OCI-LY7 (cell line): Measurements from ENCODE around the gene WDFY4. TPM values are rescaled to one million over a fixed set of nuclear protein-coding genes. Genes with fewer than 3 reads are reported as not detected.

ENCODE experiments used
- BruUV-seq: library from RNA; stranded (reverse); fragments of 400-500 nt; replicated peaks from 2 replicates; lab custom pipeline; 2021; lab: Mats Ljungman, UMichigan
- CTCF ChIA-PET: fragments of 300-600 bp; sonication (Branson Sonifier 250); formaldehyde crosslinking; loops from one replicate; lab custom pipeline; 2022; ENCODE audit warnings: antibody characterized with exemption; ENCODE audit not compliant: unreplicated experiment; lab: Charles Lee
- POLR2A ChIA-PET: fragments of 300-600 bp; sonication (Branson Sonifier 250); formaldehyde crosslinking; loops from one replicate; lab custom pipeline; 2022; ENCODE audit warnings: antibody characterized with exemption; lab: Charles Lee
- DNase-seq: peaks from one replicate; pipeline ENCODE4 v3.0.0-alpha.2; 2015; ENCODE audit warnings: low spot score
- H2AFZ ChIP-seq: fragments of 200-600 bp; sonication (generic), shearing (Covaris generic); 2 replicates; pipeline ENCODE4 v1.6.1; 2014; ENCODE audit warnings: mild to moderate bottlenecking, antibody characterized with exemption, low read length, moderate library complexity
- H3K27ac ChIP-seq: fragments of 200-600 bp; sonication (generic); 2 replicates; pipeline ENCODE4 v1.5.1; 2014; ENCODE audit warnings: mixed run types, low read depth, mild to moderate bottlenecking, moderate library complexity, low read length, inconsistent platforms; ENCODE audit not compliant: poor library complexity, severe bottlenecking
- H3K36me3 ChIP-seq: fragments of 200-600 bp; sonication (generic); 2 replicates; pipeline ENCODE4 v1.6.1; 2014; ENCODE audit warnings: mild to moderate bottlenecking, antibody characterized with exemption, low read length, moderate library complexity, mixed read lengths; ENCODE audit not compliant: insufficient read depth
- H3K4me1 ChIP-seq: fragments of 200-600 bp; sonication (generic); 2 replicates; pipeline ENCODE4 v1.5.1; 2014; ENCODE audit warnings: mild to moderate bottlenecking, low read length; ENCODE audit not compliant: insufficient read depth, poor library complexity, severe bottlenecking
- H3K4me2 ChIP-seq: fragments of 200-600 bp; sonication (generic); 2 replicates; pipeline ENCODE4 v1.6.1; 2014; ENCODE audit warnings: mild to moderate bottlenecking, low read length
- H3K4me3 ChIP-seq: fragments of 200-600 bp; sonication (generic); 2 replicates; pipeline ENCODE4 v1.5.1; 2014; ENCODE audit warnings: mild to moderate bottlenecking, low read depth, low read length; ENCODE audit not compliant: poor library complexity, severe bottlenecking
- H3K79me2 ChIP-seq: fragments of 200-600 bp; sonication (generic); 2 replicates; pipeline ENCODE4 v1.6.1; 2016; ENCODE audit warnings: low read depth, mild to moderate bottlenecking, low read length, moderate library complexity, mixed read lengths; ENCODE audit not compliant: insufficient read depth
- H3K9me2 ChIP-seq: fragments of 200-600 bp; sonication (generic); 2 replicates; pipeline ENCODE4 v1.6.1; 2016; ENCODE audit warnings: mild to moderate bottlenecking, low read length, mixed read lengths; ENCODE audit not compliant: insufficient read depth
- H3K9me3 ChIP-seq: fragments of 200-600 bp; sonication (generic); 2 replicates; pipeline ENCODE4 v1.6.1; 2014; ENCODE audit warnings: mild to moderate bottlenecking, mixed run types, low read length, mixed read lengths
- H4K20me1 ChIP-seq: fragments of 200-600 bp; sonication (generic); 2 replicates; pipeline ENCODE4 v1.6.1; 2014; ENCODE audit warnings: mild to moderate bottlenecking, antibody characterized with exemption, low read length, moderate library complexity, mixed read lengths; ENCODE audit not compliant: insufficient read depth
- CTCF ChIP-seq: fragments of 200-600 bp; sonication (generic); conservative IDR thresholded peaks from 2 replicates; pipeline ENCODE4 v1.5.1; 2014; ENCODE audit warnings: mild to moderate bottlenecking, antibody characterized with exemption, low read length, moderate library complexity, mixed read lengths
- EZH2phosphoT487 ChIP-seq: fragments of 200-600 bp; sonication (generic); IDR thresholded peaks from 2 replicates; pipeline ENCODE4 v1.6.1; 2018; ENCODE audit warnings: low read depth, borderline replicate concordance, mild to moderate bottlenecking, mixed run types, antibody characterized with exemption, low read length, moderate library complexity, mixed read lengths
- intact Hi-C: fragments of 100-400 bp; cut with micrococcal nuclease; formaldehyde crosslinking; loops from one replicate; pipeline ENCODE4 v1.10.0; 2022; ENCODE audit not compliant: unreplicated experiment
- total RNA-seq, 2 experiments: library from RNA; depleted of rRNA in 1 of 2; stranded (reverse); fragments of >200 nt in 1 of 2; shearing (Covaris generic) in 1 of 2; gene quantifications; 2 replicates each; pipeline ENCODE4 v1.2.3, GENCODE V29; 2014 to 2022

WDFY4 gene
- total RNA-seq, 2 experiments from 2014 or later, result 51.5 to 85.6 TPM

- POLR2A ChIA-PET, result interaction anchor here (1.0 kb wide), 2 partner anchors 225 to 568 kb away, joined by 3 to 5 read pairs; no protein-coding TSS in a partner anchor
- Histone ChIP-seq H3K9me3 (no peaks in the 10 kb centered on the region), H2AFZ (no peak overlapping the region), H3K36me3 (peaks cover 76% of the 10 kb centered on the region), H4K20me1 (no peaks in the 10 kb centered on the region), H3K9me2 (no peaks in the 10 kb centered on the region), H3K27ac (no peak overlapping the region), H3K4me1 (no peaks in the 10 kb centered on the region), H3K4me3 (no peak overlapping the region), H3K4me2 (no peak overlapping the region), H3K79me2 (no peaks in the 10 kb centered on the region)
- CTCF ChIA-PET, result interaction anchor here (1.2 kb wide), 1 partner anchor 308 kb away, joined by 3 read pairs; no protein-coding TSS in a partner anchor
- TF ChIP-seq CTCF (no peak), EZH2phosphoT487 (no peak)
- intact Hi-C loops, result no loop called here
- no peak for DNase-seq
- no TSS peak for BruUV-seq
Measured at GRCh38 chr10:48964038-48964437, 279.4 kb downstream of the WDFY4 start.

- TF ChIP-seq EZH2phosphoT487 (no peak), CTCF (no peak)
- BruUV-seq, result no TSS peak
- ChIA-PET POLR2A (no interaction called here), CTCF (interaction anchor here (1.4 kb wide), 1 partner anchor 309 kb away, joined by 6 read pairs; no protein-coding TSS in a partner anchor)
- H3K4me3 ChIP-seq, result no peak overlapping the region
- no peak overlapping the region for H2AFZ ChIP-seq
- H3K9me2 ChIP-seq, result no peaks in the 10 kb centered on the region
- peaks cover 72% of the 10 kb centered on the region for H3K36me3 ChIP-seq
- intact Hi-C loops, result no loop called here
- no peaks in the 10 kb centered on the region for H3K79me2 ChIP-seq
- no peaks in the 10 kb centered on the region for H3K9me3 ChIP-seq
- H3K4me1 ChIP-seq, result no peaks in the 10 kb centered on the region
- H4K20me1 ChIP-seq, result no peaks in the 10 kb centered on the region
- no peak overlapping the region for H3K4me2 ChIP-seq
- DNase-seq, result no peak
- no peak overlapping the region for H3K27ac ChIP-seq
Measured at GRCh38 chr10:48965460-48965859, 280.8 kb downstream of the WDFY4 start.

- no peak for TF ChIP-seq CTCF
- no peak for TF ChIP-seq EZH2phosphoT487
- H4K20me1 ChIP-seq, result no peaks in the 10 kb centered on the region
- no peak overlapping the region for H3K4me3 ChIP-seq
- peaks cover 79% of the 10 kb centered on the region for H3K36me3 ChIP-seq
- no peak for DNase-seq
- no peak overlapping the region for H3K27ac ChIP-seq
- POLR2A ChIA-PET, result no interaction called here
- no peak overlapping the region for H2AFZ ChIP-seq
- H3K9me3 ChIP-seq, result no peaks in the 10 kb centered on the region
- no peaks in the 10 kb centered on the region for H3K4me1 ChIP-seq
- CTCF ChIA-PET, result no interaction called here
- H3K9me2 ChIP-seq, result no peaks in the 10 kb centered on the region
- intact Hi-C loops, result no loop called here
- H3K4me2 ChIP-seq, result no peak overlapping the region
- no peaks in the 10 kb centered on the region for H3K79me2 ChIP-seq
- BruUV-seq, result no TSS peak
Measured at GRCh38 chr10:48968036-48968435, 283.4 kb downstream of the WDFY4 start.
